AG04449 (cell line): ENCODE measurements around the gene HERC4.

Experiments used
- CTCF ChIA-PET: fragments of 350-600 bp; formaldehyde crosslinking; extraction: SDS; loops from one replicate; lab custom pipeline; 2021; ENCODE audit warnings: antibody characterized with exemption; lab: Yijun Ruan, JAX
- POLR2A ChIA-PET: fragments of 400-600, 350-600 bp; formaldehyde crosslinking; extraction: SDS; loops from one replicate; lab custom pipeline; 2020; ENCODE audit warnings: antibody characterized with exemption, inconsistent platforms; lab: Yijun Ruan, JAX
- DNase-seq: peaks from one replicate; pipeline ENCODE4 v3.0.0-alpha.2; 2010; ENCODE audit warnings: low read depth, low spot score
- H3K4me3 ChIP-seq: 2 replicates; pipeline ENCODE4 v1.5.1; 2011; ENCODE audit warnings: low read depth, mild to moderate bottlenecking, control low read depth, low read length
- TF ChIP-seq, protein P1 (sequence below): IDR thresholded peaks from one replicate; pipeline ENCODE4 v1.5.1; 2011; ENCODE audit warnings: mild to moderate bottlenecking, moderate library complexity, low read length, control low read depth, inconsistent platforms; ENCODE audit not compliant: insufficient read depth; ENCODE audit errors: missing control alignments

The HERC4 gene

DNA sequence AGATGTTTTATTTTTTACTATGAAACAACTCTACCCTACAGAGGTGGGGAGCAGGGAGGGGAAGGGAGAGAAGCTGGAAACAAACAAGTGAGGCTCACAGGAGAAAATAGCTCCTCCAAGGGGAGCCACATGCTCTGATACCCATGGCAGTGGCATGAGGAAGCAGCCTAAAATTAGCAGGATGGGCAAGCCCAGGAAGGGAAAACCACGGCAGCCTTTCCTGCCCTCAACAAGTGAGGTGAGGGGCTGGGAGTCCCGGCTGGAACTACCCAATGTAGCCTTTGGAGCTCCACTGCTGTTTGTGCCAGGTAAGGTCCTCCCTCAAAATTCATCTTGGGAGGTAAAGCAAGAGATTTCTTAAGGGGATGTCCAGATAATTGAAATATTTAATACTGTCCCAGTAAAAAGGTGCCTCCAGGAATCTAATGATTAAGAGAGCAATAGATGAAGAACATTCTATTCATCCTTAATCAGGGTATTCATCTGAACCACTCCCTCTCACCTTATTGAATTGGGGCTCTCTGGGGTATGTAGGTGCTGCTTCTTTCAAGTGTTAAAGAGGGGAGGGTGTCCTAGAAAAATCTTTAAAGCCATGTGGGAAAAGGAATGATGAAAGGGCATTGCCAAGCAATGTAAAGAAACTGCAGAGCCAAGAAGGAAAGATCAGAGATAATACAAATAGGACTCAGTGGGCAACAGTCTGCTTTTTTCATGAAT lies 12.8 kb upstream of the HERC4 start:
- no peak overlapping the region for H3K4me3 ChIP-seq

DNA sequence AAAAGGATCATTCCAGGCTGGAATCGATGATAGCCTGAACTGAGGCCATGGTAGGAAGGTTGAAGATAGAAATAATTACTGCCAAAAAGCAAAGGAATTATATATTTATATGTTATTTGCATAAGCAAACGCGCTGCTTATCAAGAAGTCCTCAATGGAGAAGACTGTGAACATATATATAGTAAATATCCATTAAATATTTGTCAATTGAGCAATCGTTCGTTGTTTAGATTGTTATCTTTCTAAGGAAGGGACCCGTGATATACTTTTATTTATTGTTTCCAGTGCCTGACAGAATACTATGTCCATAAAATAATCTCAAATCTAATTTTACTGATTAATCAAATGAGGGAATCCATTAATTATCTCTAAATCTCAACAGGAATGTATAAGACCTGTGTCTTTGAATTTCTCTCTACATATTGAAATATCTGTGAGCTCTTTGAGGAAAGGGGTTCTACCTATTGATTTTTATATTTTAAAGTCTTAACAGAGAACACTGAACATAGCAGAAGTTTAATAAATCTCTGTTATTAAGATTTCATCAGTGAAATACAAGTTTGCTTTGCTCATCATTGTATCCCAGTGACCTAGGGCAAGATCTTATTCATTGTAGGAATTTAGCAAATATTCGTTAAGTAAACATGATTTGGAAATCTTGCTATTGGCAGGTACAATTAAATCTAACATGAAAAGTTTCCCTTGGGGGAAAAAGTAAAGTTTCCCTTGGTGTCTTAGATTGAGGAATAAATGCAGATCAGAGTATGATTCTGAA lies 12.0 kb upstream of the HERC4 start:
- ChIA-PET CTCF (interaction anchor here (1.1 to 8.5 kb wide), 4 partner anchors 10 to 126 kb away, joined by 3 to 347 read pairs (median 36); no protein-coding TSS in a partner anchor), POLR2A (no interaction called here)

More for the DNA sequence above, 12.8 kb upstream of the HERC4 start:
- TF ChIP-seq, protein P1, sequence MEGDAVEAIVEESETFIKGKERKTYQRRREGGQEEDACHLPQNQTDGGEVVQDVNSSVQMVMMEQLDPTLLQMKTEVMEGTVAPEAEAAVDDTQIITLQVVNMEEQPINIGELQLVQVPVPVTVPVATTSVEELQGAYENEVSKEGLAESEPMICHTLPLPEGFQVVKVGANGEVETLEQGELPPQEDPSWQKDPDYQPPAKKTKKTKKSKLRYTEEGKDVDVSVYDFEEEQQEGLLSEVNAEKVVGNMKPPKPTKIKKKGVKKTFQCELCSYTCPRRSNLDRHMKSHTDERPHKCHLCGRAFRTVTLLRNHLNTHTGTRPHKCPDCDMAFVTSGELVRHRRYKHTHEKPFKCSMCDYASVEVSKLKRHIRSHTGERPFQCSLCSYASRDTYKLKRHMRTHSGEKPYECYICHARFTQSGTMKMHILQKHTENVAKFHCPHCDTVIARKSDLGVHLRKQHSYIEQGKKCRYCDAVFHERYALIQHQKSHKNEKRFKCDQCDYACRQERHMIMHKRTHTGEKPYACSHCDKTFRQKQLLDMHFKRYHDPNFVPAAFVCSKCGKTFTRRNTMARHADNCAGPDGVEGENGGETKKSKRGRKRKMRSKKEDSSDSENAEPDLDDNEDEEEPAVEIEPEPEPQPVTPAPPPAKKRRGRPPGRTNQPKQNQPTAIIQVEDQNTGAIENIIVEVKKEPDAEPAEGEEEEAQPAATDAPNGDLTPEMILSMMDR, result no peak
- DNase-seq, result no peak
- ChIA-PET POLR2A (no interaction called here), CTCF (interaction anchor here (0.9 to 8.5 kb wide), 5 partner anchors 9 to 125 kb away, joined by 3 to 347 read pairs (median 4); no protein-coding TSS in a partner anchor)

DNA sequence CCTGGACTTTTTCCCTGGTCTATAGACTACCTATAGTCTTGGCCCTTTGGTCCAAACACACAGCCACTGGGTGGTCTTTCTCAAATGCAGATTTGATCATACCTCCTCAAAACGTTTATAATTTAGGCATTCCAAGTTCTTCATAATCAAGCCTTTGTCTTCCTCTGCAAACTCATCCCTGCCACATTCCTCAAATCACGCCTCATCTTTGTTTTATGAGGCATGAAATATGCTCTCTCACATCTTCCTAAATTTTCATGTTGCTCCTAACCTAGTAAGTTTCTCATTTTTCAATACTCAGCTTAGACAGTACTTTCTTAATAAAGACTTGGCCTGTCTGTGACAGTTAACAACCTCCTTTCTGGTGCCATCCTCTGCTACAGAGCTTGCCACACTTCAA lies 10.9 kb upstream of the HERC4 start:
- H3K4me3 ChIP-seq, result no peak overlapping the region
- TF ChIP-seq, protein P1, result no peak
- CTCF ChIA-PET, result interaction anchor here (0.6 to 8.5 kb wide), 4 partner anchors 14 to 122 kb away, joined by 3 to 347 read pairs (median 36); no protein-coding TSS in a partner anchor
- no peak for DNase-seq
- POLR2A ChIA-PET, result interaction anchor here (0.6 kb wide), 1 partner anchor 8 kb away, joined by 3 read pairs; no protein-coding TSS in a partner anchor

More for the DNA sequence above, 12.0 kb upstream of the HERC4 start:
- DNase-seq, result no peak
- no peak overlapping the region for H3K4me3 ChIP-seq
- TF ChIP-seq, protein P1, result no peak

DNA sequence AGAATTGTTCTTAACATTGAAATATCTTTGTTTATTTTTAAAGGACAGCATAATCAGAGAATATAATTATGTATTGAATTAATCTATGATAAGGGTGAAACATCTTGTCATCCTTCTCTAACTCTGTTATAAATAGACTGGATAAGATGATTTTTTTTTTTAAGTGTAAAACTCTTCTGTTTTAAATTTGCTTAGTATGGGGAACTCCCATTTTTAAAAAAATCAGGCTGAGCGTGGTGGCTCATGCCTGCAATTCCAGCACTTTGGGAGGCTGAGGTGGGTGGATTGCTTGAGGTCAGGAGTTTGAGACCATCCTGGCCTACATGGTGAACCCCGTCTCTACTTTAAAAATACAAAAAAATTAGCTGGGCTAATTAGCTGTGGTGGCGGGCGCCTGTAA lies 9.4 kb upstream of the HERC4 start:
- TF ChIP-seq, protein P1, result no peak
- ChIA-PET CTCF (interaction anchor here (0.7 to 8.5 kb wide), 13 partner anchors 8 to 218 kb away, joined by 3 to 347 read pairs (median 5); no protein-coding TSS in a partner anchor), POLR2A (interaction anchor here (0.6 kb wide), 1 partner anchor 452 kb away, joined by 4 read pairs; no protein-coding TSS in a partner anchor)
- no peak for DNase-seq
- H3K4me3 ChIP-seq, result no peak overlapping the region

DNA sequence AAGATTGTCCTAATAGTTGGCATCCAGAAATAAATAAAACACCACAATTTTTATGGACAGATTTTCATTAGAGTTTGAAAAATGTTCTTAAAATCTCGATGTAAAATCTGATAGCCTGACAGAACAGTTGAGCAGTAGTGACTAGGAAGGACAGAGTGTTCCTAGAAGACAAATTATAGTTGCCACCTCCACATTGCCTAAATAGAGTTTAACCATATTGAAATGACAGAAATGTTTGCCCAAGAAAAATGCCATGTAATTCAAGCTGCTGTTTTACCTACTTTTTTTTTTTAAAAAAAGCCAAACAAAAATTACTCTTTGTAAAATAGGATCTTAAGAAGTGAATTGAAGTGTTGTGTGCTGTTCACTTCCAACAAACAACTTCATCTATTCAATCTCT lies 8.9 kb upstream of the HERC4 start:
- no peak overlapping the region for H3K4me3 ChIP-seq
- ChIA-PET CTCF (interaction anchor here (0.9 to 8.5 kb wide), 15 partner anchors 9 to 218 kb away, joined by 3 to 347 read pairs (median 7); no protein-coding TSS in a partner anchor), POLR2A (interaction anchor here (0.6 kb wide), 1 partner anchor 451 kb away, joined by 4 read pairs; no protein-coding TSS in a partner anchor)
- TF ChIP-seq, protein P1, result no peak
- no peak for DNase-seq

DNA sequence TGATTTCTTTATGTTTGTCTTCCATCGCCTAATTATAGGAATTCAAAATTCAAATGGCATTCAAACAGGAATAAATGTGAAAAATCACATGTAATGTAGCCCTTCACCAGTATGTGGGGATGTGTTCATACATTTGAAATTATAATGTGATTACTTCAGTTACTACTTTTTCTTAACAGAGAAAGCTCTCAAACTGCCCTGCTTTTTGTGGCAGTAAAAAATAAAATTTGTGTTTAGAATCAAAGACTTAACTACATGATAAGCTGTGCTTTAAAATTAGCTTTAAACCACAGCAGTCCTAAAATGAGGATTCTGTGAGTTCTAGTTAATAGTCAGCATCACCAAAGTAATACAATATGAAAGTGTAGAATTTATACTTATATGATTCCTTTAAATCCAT lies 7.8 kb upstream of the HERC4 start:
- CTCF ChIA-PET, result interaction anchor here (0.7 to 8.5 kb wide), 43 partner anchors 8 to 250 kb away, joined by 3 to 347 read pairs (median 4); partner anchors contain the start of gene PBLD
- H3K4me3 ChIP-seq, result no peak overlapping the region
- TF ChIP-seq, protein P1, result peak; percentile 53
- POLR2A ChIA-PET, result interaction anchor here (0.8 to 0.9 kb wide), 2 partner anchors 12 to 73 kb away, joined by 3 to 4 read pairs; no protein-coding TSS in a partner anchor
- DNase-seq, result no peak
